HepG2 (cell line): ENCODE results near the gene DPH1. TPM values are rescaled to one million over a fixed set of nuclear protein-coding genes. Genes with fewer than 3 reads are reported as not detected.
A peak's percentile ranks its signal among the peaks of the same experiment; 100 is the strongest.

Experiments
- ARNT2 ChIP-seq: sonication (generic); formaldehyde crosslinking; IDR thresholded peaks from 2 replicates; pipeline ENCODE4 v1.8.0; 2022; ENCODE audit warnings: mild to moderate bottlenecking, low read depth, missing genetic modification reagents, moderate library complexity
- HES4 ChIP-seq: sonication (generic); formaldehyde crosslinking; IDR thresholded peaks from 2 replicates; pipeline ENCODE4 v1.9.0; 2021; ENCODE audit warnings: mild to moderate bottlenecking, missing genetic modification reagents, borderline replicate concordance
- HINFP ChIP-seq: sonication (generic); formaldehyde crosslinking; IDR thresholded peaks from 2 replicates; pipeline ENCODE4 v1.4.0; 2020; ENCODE audit warnings: low read depth, mild to moderate bottlenecking, missing genetic modification reagents
- HNF1B ChIP-seq: sonication (generic); formaldehyde crosslinking; IDR thresholded peaks from 2 replicates; pipeline ENCODE4 v1.5.1; 2020; ENCODE audit warnings: mild to moderate bottlenecking, moderate library complexity, missing genetic modification reagents
- IKZF5 ChIP-seq: IDR thresholded peaks from 2 replicates; pipeline ENCODE4 v1.6.1; 2018; ENCODE audit warnings: missing genetic modification reagents, mild to moderate bottlenecking, missing compliant biosample characterization
- KAT7 ChIP-seq: IDR thresholded peaks from 2 replicates; pipeline ENCODE4 v1.6.1; 2018; ENCODE audit warnings: borderline replicate concordance, missing compliant biosample characterization
- KDM5A ChIP-seq: fragments of 200-600 bp; sonication (generic); IDR thresholded peaks from 2 replicates; pipeline ENCODE4 v1.7.0; 2018; ENCODE audit warnings: antibody characterized with exemption, mild to moderate bottlenecking, low read length, borderline replicate concordance
- MTF1 ChIP-seq: sonication (generic); formaldehyde crosslinking; IDR thresholded peaks from 2 replicates; pipeline ENCODE4 v1.5.0; 2020; ENCODE audit warnings: missing genetic modification reagents
- RFX5 ChIP-seq: IDR thresholded peaks from 2 replicates; pipeline ENCODE4 v1.6.1; 2011; ENCODE audit warnings: low read depth, low read length, improper control_type of control experiment
- SOX13 ChIP-seq, 3 experiments: fragments of 450-650 bp in 1 of 3; sonication (generic) in 1 of 3; formaldehyde crosslinking in 1 of 3; IDR thresholded peaks in 2 of 3; conservative IDR thresholded peaks in 1 of 3; 2 replicates each; pipeline versions ENCODE4 v1.5.0 to v1.6.1; 2016 to 2020; ENCODE audit warnings: antibody characterized with exemption in 1 of 3, mild to moderate bottlenecking in 1 of 3, missing compliant biosample characterization in 1 of 3, missing genetic modification reagents in 1 of 3, moderate library complexity in 1 of 3
- THAP8 ChIP-seq: sonication (generic); formaldehyde crosslinking; IDR thresholded peaks from 2 replicates; pipeline ENCODE4 v1.5.1; 2020; ENCODE audit warnings: missing genetic modification reagents, mild to moderate bottlenecking, borderline replicate concordance
- THYN1 ChIP-seq: sonication (generic); formaldehyde crosslinking; IDR thresholded peaks from 2 replicates; pipeline ENCODE4 v1.8.1; 2023; ENCODE audit warnings: low read depth, mild to moderate bottlenecking, moderate library complexity, missing genetic modification reagents, borderline replicate concordance
- ZFP1 ChIP-seq: IDR thresholded peaks from 2 replicates; pipeline ENCODE4 v1.6.1; 2016
- ZHX2 ChIP-seq, 2 experiments: sonication (generic) in 1 of 2; formaldehyde crosslinking in 1 of 2; IDR thresholded peaks; 2 replicates each; pipeline versions ENCODE4 v1.6.1 to v1.9.0; 2014 to 2022; ENCODE audit warnings: antibody characterized with exemption in 1 of 2, borderline replicate concordance in 1 of 2, inconsistent platforms in 1 of 2, low read depth in 1 of 2, missing genetic modification reagents in 1 of 2
- ZNF20 ChIP-seq: sonication (generic); formaldehyde crosslinking; IDR thresholded peaks from 2 replicates; pipeline ENCODE4 v1.4.0; 2020; ENCODE audit warnings: mild to moderate bottlenecking, moderate library complexity, missing genetic modification reagents
- ZNF354B ChIP-seq: sonication (generic); formaldehyde crosslinking; IDR thresholded peaks from 2 replicates; pipeline ENCODE4 v1.8.0; 2022; ENCODE audit warnings: mild to moderate bottlenecking, missing genetic modification reagents
- ZNF431 ChIP-seq: sonication (generic); formaldehyde crosslinking; IDR thresholded peaks from 2 replicates; pipeline ENCODE4 v1.9.0; 2022; ENCODE audit warnings: missing genetic modification reagents, low read depth, mild to moderate bottlenecking, borderline replicate concordance
- polyA plus RNA-seq, 8 experiments: library from polyadenylated mRNA; depleted of rRNA in 3 of 8; stranded (reverse) in 7 of 8; unstranded in 1 of 8; fragments of >200 nt; fragmentation: Illumina TruSeq in 4 of 8; extraction: Trizol in 4 of 8; gene quantifications; 2 replicates each; pipeline versions ENCODE4 v1.2.1 to v1.2.3, GENCODE V29; 2011 to 2016; ENCODE audit warnings: low read depth in 4 of 8, missing spikeins in 1 of 8, mixed read lengths in 1 of 8; ENCODE audit not compliant: insufficient read depth in 1 of 8
- total RNA-seq, 5 experiments: library from RNA; depleted of rRNA; stranded (reverse); fragments of >200 nt; fragmentation: Illumina TruSeq; extraction: Trizol; gene quantifications; 2 replicates each; pipeline ENCODE4 v1.2.3, GENCODE V29; 2016; ENCODE audit warnings: low read depth in 1 of 5

DPH1 gene
- total and polyA plus RNA-seq, 2 of the 13 experiments (the other 11 are each of a cell fraction or from before 2014, with no cell fraction given) = 25.3 to 42.8 TPM

- no peak for TF ChIP-seq ZHX2 (IDR thresholded peaks at IDR 0.05; ENCODE audit: low read depth)
- no peak for TF ChIP-seq ZHX2 (CRISPR knock-in tag; IDR thresholded peaks at IDR 0.05; ENCODE audit: borderline replicate concordance)
- no peak for TF ChIP-seq SOX13 (IDR thresholded peaks at IDR 0.05)
- TF ChIP-seq SOX13 (CRISPR knock-in tag; conservative IDR thresholded peaks at IDR 0.05 in 1 of 2, IDR thresholded peaks at IDR 0.05 in 1 of 2) = 0 out of 4 replicates have a peak, but pooled peaks of 1 of the 2 experiments have one; percentile 9
- no peak for TF ChIP-seq ZNF20
- TF ChIP-seq ARNT2 = no peak
- no peak for TF ChIP-seq ZFP1 (CRISPR knock-in tag)
- TF ChIP-seq IKZF5 (CRISPR knock-in tag) = 0 out of 2 replicates have a peak, but pooled peaks have one; percentile 20
- TF ChIP-seq RFX5 = no peak
- TF ChIP-seq THYN1 = no peak
- TF ChIP-seq HES4 = no peak
- no peak for TF ChIP-seq KDM5A
- no peak; the same call in 1 of the 2 replicates for TF ChIP-seq KAT7 (CRISPR knock-in tag)
- TF ChIP-seq HNF1B (CRISPR knock-in tag) = no peak
- no peak for TF ChIP-seq ZNF431 (CRISPR knock-in tag)
- TF ChIP-seq THAP8 (CRISPR knock-in tag) = no peak
- TF ChIP-seq HINFP (CRISPR knock-in tag) = no peak
- TF ChIP-seq ZNF354B (CRISPR knock-in tag) = no peak
- TF ChIP-seq MTF1 (CRISPR knock-in tag) = no peak
These were observed 34.5 kb upstream of the DPH1 start (continued) for GRCh38 chr17:1995321-1995892.
